GM23248 (cell line): Measurements from ENCODE around the gene SFRP2.

Source experiments
- EZH2 ChIP-seq: fragments of 200-600 bp; sonication (generic); IDR thresholded peaks from 2 replicates; pipeline ENCODE4 v1.6.1; 2018; ENCODE audit warnings: antibody characterized with exemption, mild to moderate bottlenecking; ENCODE audit not compliant: insufficient read depth, poor library complexity, severe bottlenecking
- EZH2phosphoT487 ChIP-seq: fragments of 200-600 bp; sonication (generic); IDR thresholded peaks from 2 replicates; pipeline ENCODE4 v1.6.1; 2018; ENCODE audit warnings: antibody characterized with exemption, moderate library complexity, mild to moderate bottlenecking, low read depth; ENCODE audit not compliant: insufficient read depth

DNA sequence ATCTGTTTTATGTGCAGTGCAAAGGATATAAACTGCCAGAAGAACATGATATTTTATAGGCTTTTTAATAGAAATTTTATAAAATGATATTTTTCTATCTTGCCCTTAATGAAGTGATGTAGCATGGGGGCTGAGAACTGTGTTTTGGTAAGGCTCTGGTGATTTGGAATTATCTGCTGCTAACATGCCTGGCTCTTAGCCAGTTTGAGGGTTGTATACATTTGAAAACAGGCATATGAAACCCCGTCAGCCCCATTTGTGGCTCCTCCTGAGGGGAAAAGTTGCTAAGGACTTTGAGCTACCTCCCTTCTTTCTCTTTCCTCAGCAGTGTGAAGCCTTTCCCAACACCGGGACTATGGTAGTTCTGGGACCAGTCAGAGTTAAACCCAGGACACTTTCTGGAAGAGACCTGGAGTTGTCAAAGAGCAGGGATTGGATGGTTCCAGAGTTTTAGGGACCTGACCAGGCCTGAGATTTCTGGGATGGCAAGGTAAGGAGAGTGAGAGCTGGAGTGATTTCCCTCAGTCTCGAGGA lies 4.7 kb downstream of the SFRP2 start:
- TF ChIP-seq EZH2 (no peak), EZH2phosphoT487 (no peak)
